HG03378 (cell line): ENCODE data around the gene PCSK6.
"Not testable (repeated sequence)": the region's sequence is repeated elsewhere in the genome, so short reads cannot be mapped to it uniquely, and the experiment has no call there.

ENCODE experiments used
- ATAC-seq: cut with Tn5 transposase; IDR thresholded peaks from one replicate; pipeline ENCODE4 v1.9.1; 2021; ENCODE audit warnings: mild to moderate bottlenecking, moderate library complexity; ENCODE audit not compliant: unreplicated experiment

Gene PCSK6

GRCh38 chr15:101384276-101384675 is 105.2 kb downstream of the PCSK6 start:
- ATAC-seq: no peak

- ATAC-seq: no peak
These were observed 107.0 kb downstream of the PCSK6 start for GRCh38 chr15:101382544-101382943.

GRCh38 chr15:101381671-101382212 is 107.8 kb downstream of the PCSK6 start:
- ATAC-seq: no peak

GRCh38 chr15:101380146-101380545 is 109.4 kb downstream of the PCSK6 start:
- ATAC-seq: no peak

GRCh38 chr15:101379647-101380046 is 109.9 kb downstream of the PCSK6 start:
- ATAC-seq: no peak

GRCh38 chr15:101378879-101379278 is 110.6 kb downstream of the PCSK6 start:
- no peak for ATAC-seq

- ATAC-seq: no peak
These were observed 111.2 kb downstream of the PCSK6 start for GRCh38 chr15:101378171-101378755.

GRCh38 chr15:101376615-101377395 is 112.7 kb downstream of the PCSK6 start:
- ATAC-seq: no peak

GRCh38 chr15:101375006-101375405 is 114.5 kb downstream of the PCSK6 start:
- not testable (repeated sequence) for ATAC-seq

GRCh38 chr15:101374326-101374725 is 115.2 kb downstream of the PCSK6 start:
- no peak for ATAC-seq

GRCh38 chr15:101373577-101373976 is 115.9 kb downstream of the PCSK6 start:
- no peak for ATAC-seq

GRCh38 chr15:101372960-101373525 is 116.5 kb downstream of the PCSK6 start:
- no peak for ATAC-seq

GRCh38 chr15:101372149-101372577 is 117.3 kb downstream of the PCSK6 start:
- ATAC-seq: no peak

- no peak for ATAC-seq
These were observed 118.0 kb downstream of the PCSK6 start for GRCh38 chr15:101371519-101371918.

GRCh38 chr15:101371081-101371480 is 118.4 kb downstream of the PCSK6 start:
- no peak for ATAC-seq

- no peak for ATAC-seq
These were observed 119.0 kb downstream of the PCSK6 start for GRCh38 chr15:101370330-101371024.

- no peak for ATAC-seq
These were observed 119.8 kb downstream of the PCSK6 start for GRCh38 chr15:101369676-101370075.

- no peak for ATAC-seq
These were observed 120.5 kb downstream of the PCSK6 start for GRCh38 chr15:101368861-101369642.

GRCh38 chr15:101368086-101368780 is 121.3 kb downstream of the PCSK6 start:
- ATAC-seq: no peak

- no peak for ATAC-seq
These were observed 122.7 kb downstream of the PCSK6 start for GRCh38 chr15:101366853-101367252.
